ENCODE data around the gene KDM8. TPM values are rescaled to one million over a fixed set of nuclear protein-coding genes. Genes with fewer than 3 reads are reported as not detected.
A peak's percentile ranks its signal among the peaks of the same experiment; 100 is the strongest.
"Not testable (repeated sequence)": the region's sequence is repeated elsewhere in the genome, so short reads cannot be mapped to it uniquely, and the experiment has no call there.

KDM8 gene
- total RNA-seq, 4 donors from 2014 or later = 2.5 to 7.1 (median 3.7) TPM

GRCh38 chr16:27257271-27257670 is 53.9 kb downstream of the KDM8 start:
- peaks cover 28 to 97% (median 83%) of the 10 kb centered on the region in 4 donors for H3K4me1 ChIP-seq

GRCh38 chr16:27258241-27258734 is 55.0 kb downstream of the KDM8 start:
- intact Hi-C loops (cut with DNase I) = no loop called here
- Histone ChIP-seq H3K4me3 (no peak overlapping the region), H3K9me3 (no peaks in the 10 kb centered on the region), H3K4me1 (peaks cover 28 to 88% (median 73%) of the 10 kb centered on the region in 4 donors), H3K36me3 (peaks cover 0 to 27% (median 7%) of the 10 kb centered on the region in 4 donors), H3K27me3 (peaks cover 0 to 4% (median 0%) of the 10 kb centered on the region in 4 donors), H3K27ac (replicated peaks in 1 of 4) (peak overlapping the region; percentile 84 to 86 (median 86))
- DNase-seq (ENCODE audit: extremely low spot score) = peak; percentile 66
- WGBS = 63% methylated on average over 3 of the region's 3 CpGs
- peak; percentile 53 to 77 for TF ChIP-seq POLR2AphosphoS5 (IDR thresholded peaks at IDR 0.05)
- TF ChIP-seq POLR2A (IDR thresholded peaks at IDR 0.05; ENCODE audit: low read depth) = no peak
- TF ChIP-seq EP300 (IDR thresholded peaks at IDR 0.05) = peak; percentile 79

More at GRCh38 chr16:27257271-27257670, 53.9 kb downstream of the KDM8 start:
- peak overlapping the region; percentile 84 to 86 (median 86) for H3K27ac ChIP-seq (replicated peaks in 1 of 4)
- H3K4me3 ChIP-seq = no peak overlapping the region
- H3K9me3 ChIP-seq = no peaks in the 10 kb centered on the region
- peaks cover 0 to 27% (median 7%) of the 10 kb centered on the region in 4 donors for H3K36me3 ChIP-seq
- TF ChIP-seq EP300 (IDR thresholded peaks at IDR 0.05) (no peak), POLR2AphosphoS5 (IDR thresholded peaks at IDR 0.05) (no peak), POLR2A (IDR thresholded peaks at IDR 0.05; ENCODE audit: low read depth) (no peak)
- TF ChIP-seq, protein P1, sequence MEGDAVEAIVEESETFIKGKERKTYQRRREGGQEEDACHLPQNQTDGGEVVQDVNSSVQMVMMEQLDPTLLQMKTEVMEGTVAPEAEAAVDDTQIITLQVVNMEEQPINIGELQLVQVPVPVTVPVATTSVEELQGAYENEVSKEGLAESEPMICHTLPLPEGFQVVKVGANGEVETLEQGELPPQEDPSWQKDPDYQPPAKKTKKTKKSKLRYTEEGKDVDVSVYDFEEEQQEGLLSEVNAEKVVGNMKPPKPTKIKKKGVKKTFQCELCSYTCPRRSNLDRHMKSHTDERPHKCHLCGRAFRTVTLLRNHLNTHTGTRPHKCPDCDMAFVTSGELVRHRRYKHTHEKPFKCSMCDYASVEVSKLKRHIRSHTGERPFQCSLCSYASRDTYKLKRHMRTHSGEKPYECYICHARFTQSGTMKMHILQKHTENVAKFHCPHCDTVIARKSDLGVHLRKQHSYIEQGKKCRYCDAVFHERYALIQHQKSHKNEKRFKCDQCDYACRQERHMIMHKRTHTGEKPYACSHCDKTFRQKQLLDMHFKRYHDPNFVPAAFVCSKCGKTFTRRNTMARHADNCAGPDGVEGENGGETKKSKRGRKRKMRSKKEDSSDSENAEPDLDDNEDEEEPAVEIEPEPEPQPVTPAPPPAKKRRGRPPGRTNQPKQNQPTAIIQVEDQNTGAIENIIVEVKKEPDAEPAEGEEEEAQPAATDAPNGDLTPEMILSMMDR (IDR thresholded peaks at IDR 0.05) = no peak
- peaks cover 0 to 4% (median 0%) of the 10 kb centered on the region in 4 donors for H3K27me3 ChIP-seq
- intact Hi-C loops (cut with DNase I) = no loop called here
- peak; percentile 86 for DNase-seq (ENCODE audit: extremely low spot score)
- WGBS = 92% methylated on average over 14 of the region's 14 CpGs

- peaks cover 0 to 4% (median 0%) of the 10 kb centered on the region in 4 donors for H3K27me3 ChIP-seq
- no peaks in the 10 kb centered on the region for H3K9me3 ChIP-seq
- intact Hi-C loops (cut with DNase I) = no loop called here
- no peak overlapping the region for H3K4me3 ChIP-seq
- H3K27ac ChIP-seq (replicated peaks in 1 of 4) = peak overlapping the region; percentile 84 to 86 (median 86)
- TF ChIP-seq POLR2AphosphoS5 (IDR thresholded peaks at IDR 0.05) (no peak), POLR2A (IDR thresholded peaks at IDR 0.05; ENCODE audit: low read depth) (no peak), EP300 (IDR thresholded peaks at IDR 0.05) (no peak)
- TF ChIP-seq, protein P1 (IDR thresholded peaks at IDR 0.05) = no peak
- peaks cover 0 to 26% (median 7%) of the 10 kb centered on the region in 4 donors for H3K36me3 ChIP-seq
- WGBS = 92% methylated on average over 4 of the region's 4 CpGs
- peak; percentile 10 for DNase-seq (ENCODE audit: extremely low spot score)
- H3K4me1 ChIP-seq = peaks cover 17 to 85% (median 69%) of the 10 kb centered on the region in 4 donors
Measured at GRCh38 chr16:27259710-27260109, 56.4 kb downstream of the KDM8 start.

GRCh38 chr16:27262904-27263423 is 59.6 kb downstream of the KDM8 start:
- peaks cover 16 to 65% (median 50%) of the 10 kb centered on the region in 4 donors for H3K4me1 ChIP-seq
- H3K27me3 ChIP-seq; DNase-seq (ENCODE audit: extremely low spot score); intact Hi-C loops (cut with DNase I); H3K9me3 ChIP-seq; H3K36me3 ChIP-seq; H3K27ac ChIP-seq (replicated peaks in 1 of 4); H3K4me3 ChIP-seq: not testable (repeated sequence)
- 87% methylated on average over 2 of the region's 2 CpGs for WGBS

GRCh38 chr16:27264151-27264550 is 60.8 kb downstream of the KDM8 start:
- no peaks in the 10 kb centered on the region for H3K9me3 ChIP-seq
- TF ChIP-seq, protein P1 (IDR thresholded peaks at IDR 0.05) = no peak
- TF ChIP-seq POLR2AphosphoS5 (IDR thresholded peaks at IDR 0.05) = peak; percentile 36 to 64
- peak overlapping the region; percentile 31 to 55 (median 45) for H3K27ac ChIP-seq (replicated peaks in 1 of 4)
- DNase-seq (ENCODE audit: extremely low spot score) = peak; percentile 70
- no peak overlapping the region for H3K4me3 ChIP-seq
- WGBS = 72% methylated on average over 6 of the region's 6 CpGs
- H3K4me1 ChIP-seq = peaks cover 9 to 58% (median 44%) of the 10 kb centered on the region in 4 donors
- intact Hi-C loops (cut with DNase I) = no loop called here
- no peaks in the 10 kb centered on the region for H3K36me3 ChIP-seq
- no peaks in the 10 kb centered on the region for H3K27me3 ChIP-seq
